A549 (cell line): Measurements from ENCODE around the gene PRTN3. TPM values are rescaled to one million over a fixed set of nuclear protein-coding genes. Genes with fewer than 3 reads are reported as not detected.

Experiments used
- polyA plus RNA-seq, 4 experiments: library from polyadenylated mRNA; depleted of rRNA in 3 of 4; stranded (reverse); fragments of >200 nt; fragmentation: RNase III in 1 of 4; extraction: RNeasy Plus Mini Kit Qiagen cat#74134 plus additional on column Dnase treatment in 1 of 4; gene quantifications; 2 replicates in 3 of 4; 3 replicates in 1 of 4; pipeline ENCODE4 v1.2.3, GENCODE V29; 2011 to 2017
- small RNA-seq, 6 experiments: library from RNA; depleted of rRNA; stranded (forward); fragments of <200 nt; gene quantifications; one replicate each; pipeline ENCODE3, GENCODE V24; 2012

Gene PRTN3
- polyA plus RNA-seq, 2 of the 4 experiments (the other 2 are of a cell fraction), result 0.21 to 0.39 TPM

Small RNA genes within 50 kb of the gene (small RNA-seq; reads per million reads assigned to genes)
- 0 reads per million in 6 experiments for gene MIR3187
- gene RNU6-9, result 1.6 to 1,108 (median 141) reads per million in 6 experiments

Other genes with a start within 250 kb of the PRTN3 start
- 41.9 and 59.8 TPM in 2 replicates for gene POLRMT, start 207.5 kb upstream of the PRTN3 start, polyA plus RNA-seq (2011; rRNA removed)
- 65.0 to 68.8 TPM (median 66.5 TPM) in 3 replicates for gene POLRMT, start 207.5 kb upstream of the PRTN3 start, polyA plus RNA-seq (2017; fragmentation: RNase III; extraction: RNeasy Plus Mini Kit Qiagen cat#74134 plus additional on column Dnase treatment)
- 0.13 TPM in 1 of 2 replicates, not detected in the other for gene FGF22, start 201.1 kb upstream of the PRTN3 start, polyA plus RNA-seq (2011; rRNA removed)
- 0.79 to 1.1 TPM (median 1.0 TPM) in 3 replicates for gene FGF22, start 201.1 kb upstream of the PRTN3 start, polyA plus RNA-seq (2017; fragmentation: RNase III; extraction: RNeasy Plus Mini Kit Qiagen cat#74134 plus additional on column Dnase treatment)
- gene RNF126, start 177.8 kb upstream of the PRTN3 start, polyA plus RNA-seq (2011; rRNA removed), result 3.1 and 4.9 TPM in 2 replicates
- gene RNF126, start 177.8 kb upstream of the PRTN3 start, polyA plus RNA-seq (2017; fragmentation: RNase III; extraction: RNeasy Plus Mini Kit Qiagen cat#74134 plus additional on column Dnase treatment), result 35.0 to 36.3 TPM (median 35.4 TPM) in 3 replicates
- 45.5 and 58.1 TPM in 2 replicates for gene FSTL3, start 164.6 kb upstream of the PRTN3 start, polyA plus RNA-seq (2011; rRNA removed)
- gene FSTL3, start 164.6 kb upstream of the PRTN3 start, polyA plus RNA-seq (2017; fragmentation: RNase III; extraction: RNeasy Plus Mini Kit Qiagen cat#74134 plus additional on column Dnase treatment), result 110 to 131 TPM (median 118 TPM) in 3 replicates
- 0.10 TPM in 1 of 2 replicates, not detected in the other for gene PRSS57, start 145.5 kb upstream of the PRTN3 start, polyA plus RNA-seq (2011; rRNA removed)
- gene PRSS57, start 145.5 kb upstream of the PRTN3 start, polyA plus RNA-seq (2017; fragmentation: RNase III; extraction: RNeasy Plus Mini Kit Qiagen cat#74134 plus additional on column Dnase treatment), result not detected in 3 replicates
- 2.0 and 3.0 TPM in 2 replicates for gene PALM, start 132.1 kb upstream of the PRTN3 start, polyA plus RNA-seq (2011; rRNA removed)
- 11.4 to 17.5 TPM (median 15.7 TPM) in 3 replicates for gene PALM, start 132.1 kb upstream of the PRTN3 start, polyA plus RNA-seq (2017; fragmentation: RNase III; extraction: RNeasy Plus Mini Kit Qiagen cat#74134 plus additional on column Dnase treatment)
- gene MISP, start 89.9 kb upstream of the PRTN3 start, polyA plus RNA-seq (2011; rRNA removed), result 38.3 and 46.5 TPM in 2 replicates
- gene MISP, start 89.9 kb upstream of the PRTN3 start, polyA plus RNA-seq (2017; fragmentation: RNase III; extraction: RNeasy Plus Mini Kit Qiagen cat#74134 plus additional on column Dnase treatment), result 56.9 to 62.7 TPM (median 61.4 TPM) in 3 replicates
- 144 and 207 TPM in 2 replicates for gene PTBP1, start 43.5 kb upstream of the PRTN3 start, polyA plus RNA-seq (2011; rRNA removed)
- 264 to 299 TPM (median 285 TPM) in 3 replicates for gene PTBP1, start 43.5 kb upstream of the PRTN3 start, polyA plus RNA-seq (2017; fragmentation: RNase III; extraction: RNeasy Plus Mini Kit Qiagen cat#74134 plus additional on column Dnase treatment)
- gene PLPPR3, start 19.0 kb upstream of the PRTN3 start, polyA plus RNA-seq (2011; rRNA removed), result 2.6 and 3.2 TPM in 2 replicates
- 3.5 to 4.2 TPM (median 3.7 TPM) in 3 replicates for gene PLPPR3, start 19.0 kb upstream of the PRTN3 start, polyA plus RNA-seq (2017; fragmentation: RNase III; extraction: RNeasy Plus Mini Kit Qiagen cat#74134 plus additional on column Dnase treatment)
- 0.15 and 0.31 TPM in 2 replicates for gene AZU1, start 13.2 kb upstream of the PRTN3 start, polyA plus RNA-seq (2011; rRNA removed)
- 0.26 to 0.55 TPM (median 0.32 TPM) in 3 replicates for gene AZU1, start 13.2 kb upstream of the PRTN3 start, polyA plus RNA-seq (2017; fragmentation: RNase III; extraction: RNeasy Plus Mini Kit Qiagen cat#74134 plus additional on column Dnase treatment)
- 0.15 and 0.35 TPM in 2 replicates for gene ELANE, start 11.3 kb downstream of the PRTN3 start, polyA plus RNA-seq (2011; rRNA removed)
- gene ELANE, start 11.3 kb downstream of the PRTN3 start, polyA plus RNA-seq (2017; fragmentation: RNase III; extraction: RNeasy Plus Mini Kit Qiagen cat#74134 plus additional on column Dnase treatment), result 0.14 to 0.15 TPM (median 0.15 TPM) in 3 replicates
- 7.6 TPM in 2 replicates for gene CFD, start 18.7 kb downstream of the PRTN3 start, polyA plus RNA-seq (2011; rRNA removed)
- 13.8 to 14.8 TPM (median 14.3 TPM) in 3 replicates for gene CFD, start 18.7 kb downstream of the PRTN3 start, polyA plus RNA-seq (2017; fragmentation: RNase III; extraction: RNeasy Plus Mini Kit Qiagen cat#74134 plus additional on column Dnase treatment)
- gene MED16, start 52.2 kb downstream of the PRTN3 start, polyA plus RNA-seq (2011; rRNA removed), result 8.0 TPM in 2 replicates
- gene MED16, start 52.2 kb downstream of the PRTN3 start, polyA plus RNA-seq (2017; fragmentation: RNase III; extraction: RNeasy Plus Mini Kit Qiagen cat#74134 plus additional on column Dnase treatment), result 11.9 to 13.9 TPM (median 12.7 TPM) in 3 replicates
- gene RNU6-9, start 52.5 kb downstream of the PRTN3 start, polyA plus RNA-seq (2011; rRNA removed), result not detected in 2 replicates
- gene RNU6-9, start 52.5 kb downstream of the PRTN3 start, polyA plus RNA-seq (2017; fragmentation: RNase III; extraction: RNeasy Plus Mini Kit Qiagen cat#74134 plus additional on column Dnase treatment), result not detected in 3 replicates
- gene R3HDM4, start 72.2 kb downstream of the PRTN3 start, polyA plus RNA-seq (2011; rRNA removed), result 16.9 and 22.7 TPM in 2 replicates
- 18.8 to 24.8 TPM (median 20.7 TPM) in 3 replicates for gene R3HDM4, start 72.2 kb downstream of the PRTN3 start, polyA plus RNA-seq (2017; fragmentation: RNase III; extraction: RNeasy Plus Mini Kit Qiagen cat#74134 plus additional on column Dnase treatment)
- 0.05 and 0.14 TPM in 2 replicates for gene KISS1R, start 76.3 kb downstream of the PRTN3 start, polyA plus RNA-seq (2011; rRNA removed)
- gene KISS1R, start 76.3 kb downstream of the PRTN3 start, polyA plus RNA-seq (2017; fragmentation: RNase III; extraction: RNeasy Plus Mini Kit Qiagen cat#74134 plus additional on column Dnase treatment), result 0.18 to 0.79 TPM (median 0.38 TPM) in 3 replicates
- 3.3 and 3.4 TPM in 2 replicates for gene ARID3A, start 85.0 kb downstream of the PRTN3 start, polyA plus RNA-seq (2011; rRNA removed)
- 4.6 to 6.1 TPM (median 5.4 TPM) in 3 replicates for gene ARID3A, start 85.0 kb downstream of the PRTN3 start, polyA plus RNA-seq (2017; fragmentation: RNase III; extraction: RNeasy Plus Mini Kit Qiagen cat#74134 plus additional on column Dnase treatment)
- gene WDR18, start 143.3 kb downstream of the PRTN3 start, polyA plus RNA-seq (2011; rRNA removed), result 22.2 and 23.8 TPM in 2 replicates
- gene WDR18, start 143.3 kb downstream of the PRTN3 start, polyA plus RNA-seq (2017; fragmentation: RNase III; extraction: RNeasy Plus Mini Kit Qiagen cat#74134 plus additional on column Dnase treatment), result 41.7 to 48.9 TPM (median 48.1 TPM) in 3 replicates
- gene GRIN3B, start 159.4 kb downstream of the PRTN3 start, polyA plus RNA-seq (2011; rRNA removed), result 0.65 and 0.67 TPM in 2 replicates
- 1.1 to 1.5 TPM (median 1.5 TPM) in 3 replicates for gene GRIN3B, start 159.4 kb downstream of the PRTN3 start, polyA plus RNA-seq (2017; fragmentation: RNase III; extraction: RNeasy Plus Mini Kit Qiagen cat#74134 plus additional on column Dnase treatment)
- 45.6 and 53.3 TPM in 2 replicates for gene TMEM259, start 180.1 kb downstream of the PRTN3 start, polyA plus RNA-seq (2011; rRNA removed)
- gene TMEM259, start 180.1 kb downstream of the PRTN3 start, polyA plus RNA-seq (2017; fragmentation: RNase III; extraction: RNeasy Plus Mini Kit Qiagen cat#74134 plus additional on column Dnase treatment), result 71.1 to 82.2 TPM (median 78.3 TPM) in 3 replicates
- gene RNU6-2, start 180.5 kb downstream of the PRTN3 start, polyA plus RNA-seq (2011; rRNA removed), result not detected in 2 replicates
- not detected in 3 replicates for gene RNU6-2, start 180.5 kb downstream of the PRTN3 start, polyA plus RNA-seq (2017; fragmentation: RNase III; extraction: RNeasy Plus Mini Kit Qiagen cat#74134 plus additional on column Dnase treatment)
- gene CNN2, start 185.6 kb downstream of the PRTN3 start, polyA plus RNA-seq (2011; rRNA removed), result 31.7 and 32.2 TPM in 2 replicates
- 99.3 to 115 TPM (median 101 TPM) in 3 replicates for gene CNN2, start 185.6 kb downstream of the PRTN3 start, polyA plus RNA-seq (2017; fragmentation: RNase III; extraction: RNeasy Plus Mini Kit Qiagen cat#74134 plus additional on column Dnase treatment)
- gene ABCA7, start 199.1 kb downstream of the PRTN3 start, polyA plus RNA-seq (2011; rRNA removed), result 5.0 and 6.6 TPM in 2 replicates
- gene ABCA7, start 199.1 kb downstream of the PRTN3 start, polyA plus RNA-seq (2017; fragmentation: RNase III; extraction: RNeasy Plus Mini Kit Qiagen cat#74134 plus additional on column Dnase treatment), result 8.8 to 13.5 TPM (median 12.6 TPM) in 3 replicates
- gene ARHGAP45, start 226.2 kb downstream of the PRTN3 start, polyA plus RNA-seq (2011; rRNA removed), result 0.48 and 1.2 TPM in 2 replicates
- 1.5 to 1.9 TPM (median 1.8 TPM) in 3 replicates for gene ARHGAP45, start 226.2 kb downstream of the PRTN3 start, polyA plus RNA-seq (2017; fragmentation: RNase III; extraction: RNeasy Plus Mini Kit Qiagen cat#74134 plus additional on column Dnase treatment)